Fibroblast of villous mesenchyme (primary cell): ENCODE measurements around the gene ATP9A. TPM values are rescaled to one million over a fixed set of nuclear protein-coding genes. Genes with fewer than 3 reads are reported as not detected.
A peak's percentile ranks its signal among the peaks of the same experiment; 100 is the strongest.

Experiments
- DNase-seq: peaks from one replicate; pipeline ENCODE4 v3.0.0-alpha.2; 2010; ENCODE audit warnings: low read depth
- H3K4me3 ChIP-seq: 2 replicates; pipeline ENCODE4 v1.5.1; 2011; ENCODE audit warnings: low read depth, mild to moderate bottlenecking, low read length
- CTCF ChIP-seq: IDR thresholded peaks from 2 replicates; pipeline ENCODE4 v1.5.1; 2012; ENCODE audit warnings: low read depth, mild to moderate bottlenecking, low read length; ENCODE audit not compliant: insufficient read depth
- total RNA-seq: library from RNA; depleted of rRNA; stranded (reverse); fragments of >200 nt; gene quantifications from 2 replicates; pipeline ENCODE4 v1.2.3, GENCODE V29; 2012

Gene ATP9A
- total RNA-seq, 1 donor: 6.9 TPM

GRCh38 chr20:51579137-51579536 lies 189.1 kb downstream of the ATP9A start:
- no peak for TF ChIP-seq CTCF
- H3K4me3 ChIP-seq: no peak overlapping the region
- peak; percentile 26 for DNase-seq

- no peak overlapping the region for H3K4me3 ChIP-seq
- no peak for DNase-seq
- TF ChIP-seq CTCF: no peak
Measured at GRCh38 chr20:51578145-51578459, 190.1 kb downstream of the ATP9A start.

- TF ChIP-seq CTCF: no peak
- no peak overlapping the region for H3K4me3 ChIP-seq
Measured at GRCh38 chr20:51577432-51578144, 190.6 kb downstream of the ATP9A start.

GRCh38 chr20:51575486-51575885 lies 192.7 kb downstream of the ATP9A start:
- no peak overlapping the region for H3K4me3 ChIP-seq
- DNase-seq: no peak
- TF ChIP-seq CTCF: no peak

More at GRCh38 chr20:51577432-51578144, 190.6 kb downstream of the ATP9A start:
- no peak for DNase-seq

- TF ChIP-seq CTCF: no peak
- DNase-seq: no peak
- H3K4me3 ChIP-seq: no peak overlapping the region
Measured at GRCh38 chr20:51574248-51575033, 193.7 kb downstream of the ATP9A start.

GRCh38 chr20:51573576-51574243 lies 194.5 kb downstream of the ATP9A start:
- TF ChIP-seq CTCF: no peak

More at GRCh38 chr20:51573576-51574243, 194.5 kb downstream of the ATP9A start:
- H3K4me3 ChIP-seq: no peak overlapping the region
- no peak for DNase-seq
